Activated CD4-positive, alpha-beta T cell treated with anti-CD3 and anti-CD28 coated beads, Interleukin-2, amount 50 U/mL, for 4 hours (primary cell): ENCODE measurements around the gene SLC26A3.

Source experiments
- DNase-seq, 2 experiments: peaks; one replicate each; pipeline ENCODE4 v3.0.0-alpha.2; 2020

Gene SLC26A3

GRCh38 chr7:107743567-107744344 lies 59.3 kb downstream of the SLC26A3 start, which contains the start of gene CBLL1:
Gene CBLL1 (plus strand): TSS chr7:107744142. CDS start chr7:107744164, 22 bp downstream.
- DNase-seq, result peak; percentile 97

DNA sequence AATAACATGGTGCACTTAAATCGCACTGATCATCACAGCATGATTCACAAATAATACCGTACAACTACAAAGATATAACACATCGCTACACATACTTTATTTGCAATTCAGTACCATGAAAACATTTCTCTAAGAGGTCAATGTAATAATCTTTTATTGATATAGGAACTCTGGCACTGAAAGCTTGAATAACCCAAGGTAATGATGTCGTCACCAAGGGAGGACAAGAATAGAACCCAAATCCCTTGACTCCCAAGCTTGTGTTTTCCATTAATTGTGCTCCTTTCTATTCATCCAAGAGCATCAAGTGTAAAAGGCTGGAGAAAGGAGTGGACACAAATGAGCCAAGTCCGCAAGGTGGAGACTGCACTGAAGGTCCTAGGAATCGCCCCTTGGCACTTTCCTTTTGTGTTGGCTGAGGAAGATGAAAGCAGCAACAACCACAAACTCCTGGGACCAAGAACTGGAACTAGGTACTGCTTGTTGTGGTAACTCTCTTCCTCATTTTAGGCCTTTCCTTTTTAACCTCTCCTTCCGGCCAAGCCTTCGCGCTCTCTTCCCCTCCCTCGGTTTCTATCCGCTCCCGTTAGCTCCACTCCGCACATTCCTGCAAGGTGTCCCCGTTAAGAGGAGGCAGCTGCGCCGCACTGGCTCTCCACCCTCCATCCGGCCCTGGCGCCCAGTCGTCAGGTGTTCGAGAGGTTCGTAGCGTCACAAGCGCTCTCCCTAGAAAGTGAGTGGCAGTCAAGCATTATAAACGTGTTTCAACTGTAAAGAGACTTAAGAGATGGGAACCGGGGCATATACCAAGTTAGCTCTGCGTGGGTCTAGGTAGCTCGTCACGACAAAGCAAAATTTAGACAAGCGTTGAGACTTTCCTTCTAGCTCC lies 60.1 kb downstream of the SLC26A3 start:
- no peak for DNase-seq

DNA sequence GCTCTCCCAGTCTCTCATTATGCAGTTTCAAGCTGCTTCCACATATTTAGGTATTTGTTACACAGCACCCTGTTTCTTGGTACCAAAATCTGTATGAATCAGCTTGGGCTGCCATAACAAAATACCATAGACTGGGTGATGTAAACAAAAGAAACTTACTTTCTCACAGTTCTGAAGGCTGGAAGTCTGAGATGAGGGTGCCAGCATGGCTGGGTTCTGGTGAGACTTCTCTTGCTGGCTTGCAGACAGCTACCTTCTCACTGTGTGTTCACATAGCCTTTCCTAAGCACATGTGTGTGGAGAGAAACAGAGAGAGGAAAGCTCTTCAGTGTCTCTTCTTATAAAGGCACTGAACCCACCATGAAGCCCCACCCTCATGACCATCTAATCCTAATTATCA lies 74.7 kb downstream of the SLC26A3 start:
- no peak for DNase-seq

GRCh38 chr7:107726356-107727130 lies 76.5 kb downstream of the SLC26A3 start:
- no peak for DNase-seq

DNA sequence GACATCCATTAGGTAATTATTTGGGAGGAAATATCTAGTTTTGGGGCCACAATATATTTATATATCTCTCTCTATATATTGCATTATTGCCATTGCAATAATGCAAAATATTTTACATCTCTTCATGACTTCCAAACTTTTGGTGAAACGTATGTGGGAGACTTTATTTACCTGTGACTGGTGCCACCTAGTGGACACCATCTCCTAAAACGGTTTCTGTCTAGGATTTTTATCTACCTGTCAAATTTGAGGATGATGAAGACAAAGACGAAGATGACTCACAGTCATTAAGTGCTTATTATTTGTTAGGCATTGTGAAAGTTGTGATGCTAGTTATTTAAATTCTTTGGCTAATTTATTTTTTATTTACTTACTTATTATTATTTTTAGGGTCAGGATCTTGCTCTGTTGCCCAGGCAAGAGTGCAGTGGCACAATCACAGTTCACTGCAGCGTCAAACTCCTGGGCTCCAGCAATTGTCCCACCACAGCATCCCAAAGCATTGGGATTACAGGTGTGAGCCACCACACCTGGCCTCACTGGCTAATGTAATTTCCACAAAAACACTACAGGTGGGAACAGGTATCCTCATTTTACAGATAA lies 77.8 kb downstream of the SLC26A3 start:
- DNase-seq, result peak; percentile 30 to 35

DNA sequence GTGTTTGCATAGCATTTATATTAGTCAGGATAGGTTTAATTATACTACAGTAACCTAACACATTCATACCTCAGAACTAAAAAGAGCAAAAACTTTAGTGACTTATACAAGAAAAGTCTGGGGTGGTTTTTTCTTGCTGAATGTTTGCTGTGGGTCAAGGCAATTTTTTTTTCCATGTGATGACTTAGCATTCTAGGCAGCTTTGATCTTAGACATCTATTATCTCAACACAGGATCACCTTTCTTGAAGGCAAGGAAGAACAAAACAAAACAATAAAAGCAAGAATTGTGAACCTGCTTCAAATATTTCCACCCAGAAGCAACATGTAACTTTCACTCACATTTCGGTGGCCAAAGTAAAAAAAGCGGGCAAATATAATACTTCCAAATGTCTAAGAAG lies 79.8 kb downstream of the SLC26A3 start:
- no peak for DNase-seq

GRCh38 chr7:107721286-107721685 lies 81.7 kb downstream of the SLC26A3 start:
- no peak for DNase-seq

DNA sequence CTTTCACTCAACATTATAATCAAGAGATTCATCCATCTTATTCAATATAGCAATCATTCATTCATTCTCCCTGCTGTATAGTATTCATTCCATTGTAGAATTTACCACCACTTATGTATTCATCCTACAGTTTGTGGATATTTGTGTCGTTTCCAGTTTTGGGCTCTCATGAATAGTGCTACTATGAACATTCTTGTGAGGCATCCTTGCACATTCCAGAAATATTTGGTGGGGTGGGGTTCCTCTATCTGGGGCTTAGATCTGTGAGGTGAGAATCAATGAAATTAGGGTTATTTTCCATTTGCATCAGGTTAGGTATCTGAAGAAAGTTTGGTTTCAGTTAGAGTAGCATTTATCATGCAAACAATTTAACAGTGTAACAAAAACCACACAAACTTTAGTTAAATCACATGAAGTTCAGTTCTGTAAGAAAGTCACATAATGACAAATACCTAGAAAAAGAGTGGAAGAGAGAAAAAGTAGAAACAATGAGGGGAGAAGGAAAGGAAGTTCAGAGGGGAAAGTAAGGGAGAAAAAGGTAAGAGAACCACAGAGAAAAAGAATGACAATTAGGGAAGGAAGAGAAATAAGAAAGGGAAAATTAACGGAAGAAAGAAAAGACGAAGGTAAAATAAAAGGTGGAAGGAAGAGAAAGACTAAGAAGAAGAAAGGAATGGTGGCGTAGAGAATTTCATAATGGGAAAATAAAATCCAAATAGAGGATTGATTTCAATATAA lies 84.4 kb downstream of the SLC26A3 start:
- DNase-seq, result no peak

DNA sequence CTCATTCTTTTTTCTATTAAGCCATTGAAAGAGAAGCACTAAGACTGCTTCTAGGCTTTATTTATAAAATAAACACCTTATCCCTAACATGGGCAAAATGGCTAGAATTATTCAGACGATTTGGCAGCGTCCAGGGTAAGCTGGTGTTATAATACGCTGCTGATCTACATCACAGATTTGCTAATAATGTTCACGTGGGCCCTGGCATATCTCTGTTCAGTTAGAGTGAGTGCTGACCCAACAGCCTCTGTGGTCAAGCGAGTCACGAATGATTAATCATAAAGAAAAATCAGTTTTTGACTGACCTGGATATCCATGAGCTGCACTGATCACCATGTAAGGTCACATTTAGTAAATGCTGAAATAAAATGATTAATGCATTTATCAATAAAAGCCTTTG lies 87.5 kb downstream of the SLC26A3 start:
- DNase-seq, result no peak
